GM10248 (cell line): ENCODE results near the gene PXDN.
A peak's percentile ranks its signal among the peaks of the same experiment; 100 is the strongest.

Experiments
- CTCF ChIA-PET: fragments of 300-600 bp; sonication (Branson Sonifier 250); formaldehyde crosslinking; extraction: SDS; loops from one replicate; lab custom pipeline; 2021; ENCODE audit warnings: antibody characterized with exemption; lab: Yijun Ruan, JAX
- POLR2A ChIA-PET: fragments of 350-650 bp; sonication (Branson Sonifier 250); formaldehyde crosslinking; extraction: SDS; loops from one replicate; lab custom pipeline; 2020; ENCODE audit warnings: antibody characterized with exemption; lab: Yijun Ruan, JAX
- DNase-seq: peaks from one replicate; pipeline ENCODE4 v3.0.0; 2012; ENCODE audit errors: extremely low spot score
- CTCF ChIP-seq: IDR thresholded peaks from 2 replicates; pipeline ENCODE4 v1.5.1; 2012; ENCODE audit warnings: mild to moderate bottlenecking, low read depth; ENCODE audit errors: extremely low read depth, missing control alignments, control extremely low read depth

PXDN gene

GRCh38 chr2:1750933-1751766 is 6.8 kb upstream of the PXDN start:
- DNase-seq: peak; percentile 45
- CTCF ChIA-PET: interaction anchor here (1.0 to 1.6 kb wide), 4 partner anchors 9 to 26 kb away, joined by 3 to 5 read pairs (median 4); no protein-coding TSS in a partner anchor
- TF ChIP-seq CTCF: peak; percentile 66
- POLR2A ChIA-PET: no interaction called here

GRCh38 chr2:1750270-1750932 is 6.1 kb upstream of the PXDN start:
- DNase-seq: no peak
- CTCF ChIA-PET: interaction anchor here (1.0 to 1.6 kb wide), 4 partner anchors 9 to 27 kb away, joined by 3 to 5 read pairs (median 4); no protein-coding TSS in a partner anchor
- POLR2A ChIA-PET: no interaction called here
- no peak for TF ChIP-seq CTCF

GRCh38 chr2:1749489-1750119 is 5.3 kb upstream of the PXDN start:
- POLR2A ChIA-PET: no interaction called here
- no peak for TF ChIP-seq CTCF
- CTCF ChIA-PET: interaction anchor here (1.4 kb wide), 1 partner anchor 8 kb away, joined by 3 read pairs; no protein-coding TSS in a partner anchor
- DNase-seq: no peak

GRCh38 chr2:1748741-1749488 is 4.6 kb upstream of the PXDN start:
- TF ChIP-seq CTCF: no peak
- DNase-seq: no peak
- ChIA-PET POLR2A (no interaction called here), CTCF (no interaction called here)

- ChIA-PET CTCF (no interaction called here), POLR2A (no interaction called here)
- no peak for DNase-seq
- no peak for TF ChIP-seq CTCF
Observed at GRCh38 chr2:1748176-1748740, 3.9 kb upstream of the PXDN start.
